ENCODE measurements around the gene TBCCD1. TPM values are rescaled to one million over a fixed set of nuclear protein-coding genes. Genes with fewer than 3 reads are reported as not detected.
A peak's percentile ranks its signal among the peaks of the same experiment; 100 is the strongest.

The TBCCD1 gene
- total RNA-seq, 1 experiment from 2014 or later, result 7.4 TPM

- Histone ChIP-seq H3K9me3 (ENCODE audit: control insufficient read depth, low read depth, low read length) (no peaks in the 10 kb centered on the region), H2BK20ac (ENCODE audit: low read depth, low read length, poor library complexity, severe bottlenecking) (no peak overlapping the region), H4K20me1 (ENCODE audit: control insufficient read depth, insufficient read depth, insufficient read length) (no peaks in the 10 kb centered on the region), H4K5ac (ENCODE audit: insufficient read length, low read depth, low read length) (no peak overlapping the region), H3K4me1 (ENCODE audit: insufficient read depth, low read length) (no peaks in the 10 kb centered on the region), H3K79me1 (ENCODE audit: insufficient read depth, low read depth, low read length, poor library complexity, severe bottlenecking) (no peaks in the 10 kb centered on the region), H3K79me2 (ENCODE audit: insufficient read depth, low read length) (no peaks in the 10 kb centered on the region; the same call in 1 of the 2 replicates), H2BK15ac (ENCODE audit: low read depth, low read length) (no peak overlapping the region), H3K14ac (ENCODE audit: insufficient read depth, low read length) (no peak overlapping the region), H3K18ac (ENCODE audit: insufficient read length, low read depth, low read length) (no peak overlapping the region), H3K56ac (ENCODE audit: insufficient read length, low read depth, low read length) (no peak overlapping the region), H2AFZ (ENCODE audit: low read length) (no peak overlapping the region), H2BK5ac (ENCODE audit: insufficient read length, low read length) (no peak overlapping the region), H3K27me3 (ENCODE audit: insufficient read depth, low read length) (no peaks in the 10 kb centered on the region), H3K23ac (ENCODE audit: insufficient read length, low read depth, low read length) (no peak overlapping the region), H3K27ac (ENCODE audit: insufficient read length, low read depth, low read length) (no peak overlapping the region), H2BK12ac (ENCODE audit: insufficient read length, low read depth, low read length) (no peak overlapping the region), H4K91ac (ENCODE audit: insufficient read length, low read depth, low read length) (no peak overlapping the region), H2BK120ac (ENCODE audit: low read depth, low read length, poor library complexity, severe bottlenecking) (no peak overlapping the region), H3K23me2 (ENCODE audit: insufficient read length, low read depth, low read length, poor library complexity, severe bottlenecking) (no peaks in the 10 kb centered on the region), H2AK5ac (ENCODE audit: insufficient read length, low read length) (no peak overlapping the region), H3K4ac (ENCODE audit: low read depth, low read length) (no peak overlapping the region), H3T11ph (ENCODE audit: low read length) (no peak overlapping the region), H3K4me2 (ENCODE audit: insufficient read depth, insufficient read length, low read length) (no peak overlapping the region), H4K8ac (replicated peaks; ENCODE audit: insufficient read length, low read depth, low read length) (no peak overlapping the region), H3K9ac (ENCODE audit: extremely low read depth, insufficient read length, low read length) (no peak overlapping the region)
- peak overlapping the region in 1 of 3 experiments; percentile 27; a peak in 1 of 7 replicates for H3K27ac Mint-ChIP-seq
- peaks cover 17% of the 10 kb centered on the region for H3K27me3 Mint-ChIP-seq (ENCODE audit: low read depth)
- DNase-seq, result no peak
- no peaks in the 10 kb centered on the region for H3K9me3 Mint-ChIP-seq
- WGBS (ENCODE audit: extremely low coverage, insufficient read length, low lambda C conversion rate), result no CpG with 5 or more reads among the region's 9 CpGs
- no peak overlapping the region for H3K4me3 Mint-ChIP-seq
- peaks cover 12 to 15% of the 10 kb centered on the region in 2 experiments for H3K4me1 Mint-ChIP-seq
- TF ChIP-seq, protein P1, sequence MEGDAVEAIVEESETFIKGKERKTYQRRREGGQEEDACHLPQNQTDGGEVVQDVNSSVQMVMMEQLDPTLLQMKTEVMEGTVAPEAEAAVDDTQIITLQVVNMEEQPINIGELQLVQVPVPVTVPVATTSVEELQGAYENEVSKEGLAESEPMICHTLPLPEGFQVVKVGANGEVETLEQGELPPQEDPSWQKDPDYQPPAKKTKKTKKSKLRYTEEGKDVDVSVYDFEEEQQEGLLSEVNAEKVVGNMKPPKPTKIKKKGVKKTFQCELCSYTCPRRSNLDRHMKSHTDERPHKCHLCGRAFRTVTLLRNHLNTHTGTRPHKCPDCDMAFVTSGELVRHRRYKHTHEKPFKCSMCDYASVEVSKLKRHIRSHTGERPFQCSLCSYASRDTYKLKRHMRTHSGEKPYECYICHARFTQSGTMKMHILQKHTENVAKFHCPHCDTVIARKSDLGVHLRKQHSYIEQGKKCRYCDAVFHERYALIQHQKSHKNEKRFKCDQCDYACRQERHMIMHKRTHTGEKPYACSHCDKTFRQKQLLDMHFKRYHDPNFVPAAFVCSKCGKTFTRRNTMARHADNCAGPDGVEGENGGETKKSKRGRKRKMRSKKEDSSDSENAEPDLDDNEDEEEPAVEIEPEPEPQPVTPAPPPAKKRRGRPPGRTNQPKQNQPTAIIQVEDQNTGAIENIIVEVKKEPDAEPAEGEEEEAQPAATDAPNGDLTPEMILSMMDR (conservative IDR thresholded peaks at IDR 0.05), result no peak
- no peaks in the 10 kb centered on the region for H3K36me3 Mint-ChIP-seq (ENCODE audit: insufficient read depth in 1 of 3, low read depth in 3 of 3)
These were observed 54.4 kb downstream of the TBCCD1 start for GRCh38 chr3:186512570-186513302.

Measured in H9 (cell line).